ENCODE data around the gene CDC37. TPM values are rescaled to one million over a fixed set of nuclear protein-coding genes. Genes with fewer than 3 reads are reported as not detected.

Gene CDC37
- total RNA-seq, 2 experiments from 2014 or later = 269 to 332 TPM

DNA sequence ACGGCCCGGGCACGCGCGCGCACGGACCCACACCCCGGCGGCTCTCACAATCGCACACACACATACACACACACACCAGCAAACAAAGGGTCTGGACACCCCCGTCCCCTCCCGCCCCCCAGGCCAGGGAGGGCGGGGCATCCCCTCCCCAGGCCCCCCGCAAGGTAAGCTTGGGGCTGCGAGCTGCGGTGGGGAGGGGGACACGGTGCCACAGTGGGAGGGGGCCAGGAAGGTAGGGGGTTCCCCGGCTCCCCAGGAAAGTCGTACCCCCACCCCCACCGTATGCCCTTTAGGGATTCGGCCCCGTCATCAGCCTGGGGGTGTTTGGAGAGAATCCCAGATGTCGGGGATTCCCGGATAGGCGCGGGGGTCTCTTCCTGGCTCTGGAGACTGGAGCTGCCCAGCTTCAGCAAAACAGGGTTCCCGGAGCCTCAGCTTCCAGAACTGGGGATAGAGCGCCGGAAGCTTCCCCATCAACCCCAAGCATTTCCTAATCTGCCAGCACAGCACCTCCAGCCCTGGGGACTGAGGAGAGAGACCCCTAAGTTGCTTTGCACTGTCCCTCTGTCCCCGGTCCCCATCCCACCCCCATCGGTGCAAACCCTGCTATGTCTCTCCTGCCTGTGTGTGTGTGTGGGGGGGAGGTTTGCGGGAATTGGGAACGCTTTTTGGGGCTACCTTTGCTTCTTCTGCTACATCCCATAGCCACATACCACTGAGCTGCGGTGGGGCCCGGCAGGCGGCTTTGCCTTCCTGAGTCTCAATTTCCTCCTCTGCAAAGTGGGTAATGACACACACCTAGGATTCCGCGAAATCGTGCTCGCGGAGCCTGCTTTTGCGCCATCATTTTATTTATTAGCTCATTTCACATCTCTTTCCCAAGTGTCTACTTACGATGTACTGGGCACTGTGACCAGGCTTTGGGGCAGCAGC is 1.8 kb upstream of the CDC37 start:
- H3K9me3 ChIP-seq (ENCODE audit: low read length) = no peaks in the 10 kb centered on the region; the same call in 1 of the 2 replicates
- CTCF ChIA-PET (ENCODE audit: unreplicated experiment) = interaction anchor here (0.6 to 3.7 kb wide), 5 partner anchors 9 to 430 kb away, joined by 5 to 27 read pairs (median 8); no protein-coding TSS in a partner anchor
- peaks cover 81% of the 10 kb centered on the region for H3K4me1 ChIP-seq (ENCODE audit: insufficient read depth, low read length, poor library complexity, severe bottlenecking)
- 0 out of 2 replicates have a peak, but pooled peaks cover 6% of the 10 kb centered on the region for H4K20me1 ChIP-seq (ENCODE audit: insufficient read depth, low read length)
- peaks cover 48% of the 10 kb centered on the region for H3K79me2 ChIP-seq (ENCODE audit: insufficient read depth, low read depth, low read length)
- no TSS peak for BruUV-seq (replicated peaks)
- H3K9me2 ChIP-seq (ENCODE audit: insufficient read depth, low read length) = no peaks in the 10 kb centered on the region
- H3K4me3 ChIP-seq (ENCODE audit: low read depth, low read length, poor library complexity, severe bottlenecking) = peak overlapping the region; percentile 83
- H3K4me2 ChIP-seq (ENCODE audit: low read length) = peak overlapping the region; percentile 97
- peak; percentile 59 for DNase-seq (ENCODE audit: low spot score)
- peaks cover 27% of the 10 kb centered on the region for H3K36me3 ChIP-seq (ENCODE audit: insufficient read depth, low read length)
- TF ChIP-seq EZH2phosphoT487 (IDR thresholded peaks at IDR 0.05; ENCODE audit: borderline replicate concordance, low read depth, low read length) (no peak), CTCF (conservative IDR thresholded peaks at IDR 0.05; ENCODE audit: low read length) (peak; percentile 39; the same call in 1 of the 2 replicates)
- peak overlapping the region; percentile 32; the same call in 1 of the 2 replicates for H2AFZ ChIP-seq (ENCODE audit: low read length)
- intact Hi-C loops (cut with micrococcal nuclease; ENCODE audit: unreplicated experiment) = loop anchor here (1.0 to 10.0 kb wide), 6 partner anchors 11 to 300 kb away; partner anchors contain the start of genes ANGPTL6, CDKN2D, ILF3 and KEAP1
- peak overlapping the region; percentile 100 for H3K27ac ChIP-seq (ENCODE audit: low read depth, low read length, poor library complexity, severe bottlenecking)
- POLR2A ChIA-PET = interaction anchor here (0.6 to 5.8 kb wide), 6 partner anchors 9 to 785 kb away, joined by 3 to 60 read pairs (median 4); no protein-coding TSS in a partner anchor

DNA sequence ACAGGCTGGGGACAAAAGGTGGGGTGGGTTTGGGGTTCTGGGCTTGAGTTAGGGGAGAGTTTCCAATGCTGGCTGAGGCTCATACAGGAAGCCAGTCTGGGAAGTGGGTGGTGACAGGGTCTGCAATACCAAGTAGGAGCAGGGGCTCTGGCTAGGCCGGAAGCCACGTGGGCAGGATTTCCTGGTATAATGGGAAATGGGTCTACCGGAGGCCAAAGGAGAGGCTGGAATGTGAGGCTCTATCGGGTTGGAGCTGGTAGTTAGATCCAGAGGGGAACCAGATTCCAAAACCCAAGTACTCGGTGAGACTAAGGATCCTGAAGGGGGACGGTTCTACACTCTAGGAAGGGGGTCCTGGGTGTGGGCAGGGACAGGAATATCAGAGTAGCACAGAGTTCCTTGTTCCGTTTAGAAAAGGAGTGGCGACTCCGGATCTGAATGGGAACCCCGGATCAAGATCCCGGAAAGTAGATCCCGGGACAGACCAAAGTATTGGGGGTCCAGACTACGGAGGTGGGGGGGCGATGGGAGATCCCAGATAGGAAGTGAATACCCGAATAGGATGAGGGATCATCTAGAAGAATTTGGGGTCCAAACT is 802 bp downstream of the CDC37 start:
- no TSS peak for BruUV-seq (replicated peaks)
- peak; percentile 41 for DNase-seq (ENCODE audit: low spot score)
- CTCF ChIA-PET (ENCODE audit: unreplicated experiment) = no interaction called here
- Histone ChIP-seq H3K4me3 (ENCODE audit: low read depth, low read length, poor library complexity, severe bottlenecking) (peak overlapping the region; percentile 83), H3K4me2 (ENCODE audit: low read length) (peak overlapping the region; percentile 80), H3K36me3 (ENCODE audit: insufficient read depth, low read length) (peaks cover 45% of the 10 kb centered on the region), H3K4me1 (ENCODE audit: insufficient read depth, low read length, poor library complexity, severe bottlenecking) (peaks cover 71% of the 10 kb centered on the region), H2AFZ (ENCODE audit: low read length) (no peak overlapping the region), H3K9me3 (ENCODE audit: low read length) (no peaks in the 10 kb centered on the region), H3K27ac (ENCODE audit: low read depth, low read length, poor library complexity, severe bottlenecking) (peak overlapping the region; percentile 56), H3K79me2 (ENCODE audit: insufficient read depth, low read depth, low read length) (peaks cover 62% of the 10 kb centered on the region), H4K20me1 (ENCODE audit: insufficient read depth, low read length) (0 out of 2 replicates have a peak, but pooled peaks cover 6% of the 10 kb centered on the region), H3K9me2 (ENCODE audit: insufficient read depth, low read length) (no peaks in the 10 kb centered on the region)
- intact Hi-C loops (cut with micrococcal nuclease; ENCODE audit: unreplicated experiment) = loop anchor here (10.0 kb wide), 2 partner anchors 252 to 298 kb away; partner anchors contain the start of genes ANGPTL6, ILF3 and PPAN
- TF ChIP-seq CTCF (conservative IDR thresholded peaks at IDR 0.05; ENCODE audit: low read length) (no peak), EZH2phosphoT487 (IDR thresholded peaks at IDR 0.05; ENCODE audit: borderline replicate concordance, low read depth, low read length) (no peak)
- POLR2A ChIA-PET = interaction anchor here (0.7 to 1.5 kb wide), 4 partner anchors 16 to 217 kb away, joined by 3 read pairs; no protein-coding TSS in a partner anchor
